Ishikawa (cell line): ENCODE results near the gene KCNG4.

ENCODE experiments used
- CREB1 ChIP-seq: IDR thresholded peaks from 2 replicates; pipeline ENCODE4 v1.6.1; 2012; ENCODE audit warnings: low read depth
- EGR1 ChIP-seq: IDR thresholded peaks from 2 replicates; pipeline ENCODE4 v1.6.1; 2012
- EP300 ChIP-seq: IDR thresholded peaks from 2 replicates; pipeline ENCODE4 v1.6.1; 2012; ENCODE audit warnings: borderline replicate concordance
- FOXM1 ChIP-seq: IDR thresholded peaks from 2 replicates; pipeline ENCODE4 v1.6.1; 2012; ENCODE audit warnings: low read depth, borderline replicate concordance
- RAD21 ChIP-seq: IDR thresholded peaks from 2 replicates; pipeline ENCODE4 v1.6.1; 2012; ENCODE audit warnings: low read depth
- REST ChIP-seq: IDR thresholded peaks from 2 replicates; pipeline ENCODE4 v1.6.1; 2012; ENCODE audit warnings: low read depth, mild to moderate bottlenecking
- TAF1 ChIP-seq: IDR thresholded peaks from 2 replicates; pipeline ENCODE4 v1.6.1; 2012; ENCODE audit warnings: low read depth, mild to moderate bottlenecking
- TCF12 ChIP-seq: IDR thresholded peaks from 2 replicates; pipeline ENCODE4 v1.6.1; 2012; ENCODE audit warnings: low read depth
- YY1 ChIP-seq: IDR thresholded peaks from 2 replicates; pipeline ENCODE4 v1.6.1; 2012; ENCODE audit warnings: low read depth
- ZBTB7A ChIP-seq: IDR thresholded peaks from 2 replicates; pipeline ENCODE4 v1.6.1; 2012; ENCODE audit warnings: low read depth

- no peak for TF ChIP-seq REST
- TF ChIP-seq TCF12: no peak
- TF ChIP-seq YY1: no peak
- no peak for TF ChIP-seq TAF1
- TF ChIP-seq EP300: no peak
- no peak for TF ChIP-seq RAD21
- TF ChIP-seq FOXM1: no peak
- TF ChIP-seq CREB1: no peak
- no peak for TF ChIP-seq ZBTB7A
- TF ChIP-seq EGR1: no peak
These were observed 55.0 kb downstream of the KCNG4 start for GRCh38 chr16:84184775-84185174.
